ENCODE data around the gene MED12L.
"Not testable (repeated sequence)": the region's sequence is repeated elsewhere in the genome, so short reads cannot be mapped to it uniquely, and the experiment has no call there.

DNA sequence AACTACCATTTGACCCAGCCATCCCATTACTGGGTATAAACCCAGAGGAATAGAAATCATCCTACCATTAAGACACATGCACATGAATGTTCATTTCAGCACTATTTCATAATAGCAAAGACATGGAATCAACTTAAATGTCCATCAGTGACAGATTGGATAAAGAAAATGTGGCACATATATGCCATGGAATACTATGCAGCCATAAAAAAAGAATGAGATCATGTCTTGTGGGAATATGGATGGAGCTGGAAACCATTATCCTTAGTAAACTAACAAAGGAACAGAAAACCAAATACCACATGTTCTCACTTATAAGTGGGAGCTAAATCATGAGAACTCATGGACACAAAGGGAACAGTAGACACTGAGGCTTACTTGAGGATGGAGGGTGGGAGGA lies 146.9 kb downstream of the MED12L start:
- TF ChIP-seq, protein P1, sequence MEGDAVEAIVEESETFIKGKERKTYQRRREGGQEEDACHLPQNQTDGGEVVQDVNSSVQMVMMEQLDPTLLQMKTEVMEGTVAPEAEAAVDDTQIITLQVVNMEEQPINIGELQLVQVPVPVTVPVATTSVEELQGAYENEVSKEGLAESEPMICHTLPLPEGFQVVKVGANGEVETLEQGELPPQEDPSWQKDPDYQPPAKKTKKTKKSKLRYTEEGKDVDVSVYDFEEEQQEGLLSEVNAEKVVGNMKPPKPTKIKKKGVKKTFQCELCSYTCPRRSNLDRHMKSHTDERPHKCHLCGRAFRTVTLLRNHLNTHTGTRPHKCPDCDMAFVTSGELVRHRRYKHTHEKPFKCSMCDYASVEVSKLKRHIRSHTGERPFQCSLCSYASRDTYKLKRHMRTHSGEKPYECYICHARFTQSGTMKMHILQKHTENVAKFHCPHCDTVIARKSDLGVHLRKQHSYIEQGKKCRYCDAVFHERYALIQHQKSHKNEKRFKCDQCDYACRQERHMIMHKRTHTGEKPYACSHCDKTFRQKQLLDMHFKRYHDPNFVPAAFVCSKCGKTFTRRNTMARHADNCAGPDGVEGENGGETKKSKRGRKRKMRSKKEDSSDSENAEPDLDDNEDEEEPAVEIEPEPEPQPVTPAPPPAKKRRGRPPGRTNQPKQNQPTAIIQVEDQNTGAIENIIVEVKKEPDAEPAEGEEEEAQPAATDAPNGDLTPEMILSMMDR (IDR thresholded peaks at IDR 0.05) = not testable (repeated sequence)
- not testable (repeated sequence) for TF ChIP-seq POLR2A (IDR thresholded peaks at IDR 0.05)
